ENCODE results near the gene B4GALT6. TPM values are rescaled to one million over a fixed set of nuclear protein-coding genes. Genes with fewer than 3 reads are reported as not detected.

B4GALT6 gene
- total and polyA plus RNA-seq, 2 of the 4 experiments (the other 2 are of a cell fraction), result 1.1 to 3.9 TPM

DNA sequence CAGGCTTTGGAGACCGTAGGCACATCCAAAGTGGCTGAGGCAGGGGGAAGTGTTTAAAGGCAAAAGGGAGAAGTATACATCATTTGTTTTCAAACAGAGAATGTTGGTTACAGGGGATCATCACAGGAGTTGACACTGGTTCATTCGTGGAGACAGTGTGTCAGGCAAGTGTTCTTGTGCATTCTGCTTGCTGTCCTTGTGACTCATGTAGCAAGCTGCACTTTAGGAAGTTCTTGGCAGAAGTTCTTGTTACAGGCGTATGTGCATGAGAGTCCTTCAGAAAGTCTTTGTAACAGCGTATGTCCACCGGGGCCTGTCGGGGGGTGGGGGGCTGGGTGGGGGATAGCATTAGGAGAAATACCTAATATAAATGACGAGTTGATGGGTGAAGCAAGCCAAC lies 36.5 kb upstream of the B4GALT6 start:
- Histone ChIP-seq H2AK5ac (ENCODE audit: low read depth, low read length) (no peak overlapping the region), H3K9ac (ENCODE audit: low read depth, low read length) (no peak overlapping the region), H4K20me1 (ENCODE audit: insufficient read depth, low read length) (no peaks in the 10 kb centered on the region), H2BK120ac (ENCODE audit: low read depth, low read length) (no peak overlapping the region), H3K9me1 (ENCODE audit: insufficient read depth, low read length) (no peaks in the 10 kb centered on the region), H3K23ac (ENCODE audit: low read depth, low read length) (no peak overlapping the region), H3K79me1 (ENCODE audit: low read depth in 1 of 2, low read length in 2 of 2) (no peaks in the 10 kb centered on the region), H2AK9ac (replicated peaks; ENCODE audit: low read depth, low read length, poor library complexity) (no peak overlapping the region), H2BK15ac (ENCODE audit: low read depth, low read length) (no peak overlapping the region), H4K5ac (ENCODE audit: low read depth, low read length) (no peak overlapping the region), H3K9me3 (ENCODE audit: control insufficient read depth, insufficient read depth, low read length) (0 out of 2 replicates have a peak, but pooled peaks cover 3% of the 10 kb centered on the region), H3K4me2 (ENCODE audit: low read depth, low read length) (no peak overlapping the region), H3K4ac (ENCODE audit: low read depth, low read length) (no peak overlapping the region), H3K14ac (replicated peaks; ENCODE audit: low read depth, low read length) (no peak overlapping the region), H2BK5ac (ENCODE audit: low read depth, low read length, poor library complexity, severe bottlenecking) (no peak overlapping the region), H3K4me3 (ENCODE audit: insufficient read depth, low read depth, low read length) (no peak overlapping the region), H3K27ac (ENCODE audit: insufficient read depth, low read length) (no peak overlapping the region), H3K4me1 (ENCODE audit: control insufficient read depth, insufficient read depth, low read length) (no peaks in the 10 kb centered on the region), H3K27me3 (ENCODE audit: control insufficient read depth, insufficient read depth, low read length) (peaks cover 14% of the 10 kb centered on the region), H4K91ac (ENCODE audit: insufficient read depth, low read depth, low read length) (no peak overlapping the region), H3K56ac (ENCODE audit: extremely low read depth, insufficient read depth, low read length) (no peak overlapping the region), H3K18ac (ENCODE audit: low read depth, low read length) (no peak overlapping the region), H4K8ac (ENCODE audit: low read depth in 2 of 2, low read length in 2 of 2) (no peak overlapping the region), H2BK20ac (ENCODE audit: low read depth, low read length) (no peak overlapping the region), H2AFZ (replicated peaks; ENCODE audit: low read length, poor library complexity) (no peak overlapping the region), H3K36me3 (ENCODE audit: control insufficient read depth, insufficient read depth, low read length) (no peaks in the 10 kb centered on the region)
- intact Hi-C loops (cut with micrococcal nuclease) (no loop called here), in situ Hi-C loops (cut with MboI; ENCODE audit: low sequenced_read_pairs) (loop anchor here (10.0 kb wide), 1 partner anchor 166 kb away; no protein-coding TSS in a partner anchor), dilution Hi-C loops (cut with HindIII; ENCODE audit: low sequenced_read_pairs, unreplicated experiment) (no loop called here)
- no peak for ATAC-seq (ENCODE audit: low read depth)
- ChIA-PET CTCF (no interaction called here), POLR2A (ENCODE audit: unreplicated experiment) (interaction anchor here (0.6 kb wide), 1 partner anchor 66 kb away, joined by 3 read pairs; no protein-coding TSS in a partner anchor)
- TF ChIP-seq, protein P1, sequence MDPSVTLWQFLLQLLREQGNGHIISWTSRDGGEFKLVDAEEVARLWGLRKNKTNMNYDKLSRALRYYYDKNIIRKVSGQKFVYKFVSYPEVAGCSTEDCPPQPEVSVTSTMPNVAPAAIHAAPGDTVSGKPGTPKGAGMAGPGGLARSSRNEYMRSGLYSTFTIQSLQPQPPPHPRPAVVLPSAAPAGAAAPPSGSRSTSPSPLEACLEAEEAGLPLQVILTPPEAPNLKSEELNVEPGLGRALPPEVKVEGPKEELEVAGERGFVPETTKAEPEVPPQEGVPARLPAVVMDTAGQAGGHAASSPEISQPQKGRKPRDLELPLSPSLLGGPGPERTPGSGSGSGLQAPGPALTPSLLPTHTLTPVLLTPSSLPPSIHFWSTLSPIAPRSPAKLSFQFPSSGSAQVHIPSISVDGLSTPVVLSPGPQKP (IDR thresholded peaks at IDR 0.05; ENCODE audit: borderline replicate concordance, low read depth, low read length), result no peak
- TF ChIP-seq BHLHE40 (IDR thresholded peaks at IDR 0.05; ENCODE audit: low read depth, low read length), result no peak
- no peak for TF ChIP-seq FOS (IDR thresholded peaks at IDR 0.05; ENCODE audit: low read depth, low read length)
- TF ChIP-seq CHD1 (IDR thresholded peaks at IDR 0.05; ENCODE audit: low read depth, low read length), result no peak
- TF ChIP-seq, protein P2, sequence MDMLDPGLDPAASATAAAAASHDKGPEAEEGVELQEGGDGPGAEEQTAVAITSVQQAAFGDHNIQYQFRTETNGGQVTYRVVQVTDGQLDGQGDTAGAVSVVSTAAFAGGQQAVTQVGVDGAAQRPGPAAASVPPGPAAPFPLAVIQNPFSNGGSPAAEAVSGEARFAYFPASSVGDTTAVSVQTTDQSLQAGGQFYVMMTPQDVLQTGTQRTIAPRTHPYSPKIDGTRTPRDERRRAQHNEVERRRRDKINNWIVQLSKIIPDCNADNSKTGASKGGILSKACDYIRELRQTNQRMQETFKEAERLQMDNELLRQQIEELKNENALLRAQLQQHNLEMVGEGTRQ (IDR thresholded peaks at IDR 0.05; ENCODE audit: low read depth, low read length), result no peak
- no peak for TF ChIP-seq RAD21 (IDR thresholded peaks at IDR 0.05; ENCODE audit: low read length)
- TF ChIP-seq, protein P3, sequence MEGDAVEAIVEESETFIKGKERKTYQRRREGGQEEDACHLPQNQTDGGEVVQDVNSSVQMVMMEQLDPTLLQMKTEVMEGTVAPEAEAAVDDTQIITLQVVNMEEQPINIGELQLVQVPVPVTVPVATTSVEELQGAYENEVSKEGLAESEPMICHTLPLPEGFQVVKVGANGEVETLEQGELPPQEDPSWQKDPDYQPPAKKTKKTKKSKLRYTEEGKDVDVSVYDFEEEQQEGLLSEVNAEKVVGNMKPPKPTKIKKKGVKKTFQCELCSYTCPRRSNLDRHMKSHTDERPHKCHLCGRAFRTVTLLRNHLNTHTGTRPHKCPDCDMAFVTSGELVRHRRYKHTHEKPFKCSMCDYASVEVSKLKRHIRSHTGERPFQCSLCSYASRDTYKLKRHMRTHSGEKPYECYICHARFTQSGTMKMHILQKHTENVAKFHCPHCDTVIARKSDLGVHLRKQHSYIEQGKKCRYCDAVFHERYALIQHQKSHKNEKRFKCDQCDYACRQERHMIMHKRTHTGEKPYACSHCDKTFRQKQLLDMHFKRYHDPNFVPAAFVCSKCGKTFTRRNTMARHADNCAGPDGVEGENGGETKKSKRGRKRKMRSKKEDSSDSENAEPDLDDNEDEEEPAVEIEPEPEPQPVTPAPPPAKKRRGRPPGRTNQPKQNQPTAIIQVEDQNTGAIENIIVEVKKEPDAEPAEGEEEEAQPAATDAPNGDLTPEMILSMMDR (conservative IDR thresholded peaks at IDR 0.05; ENCODE audit: low read depth, low read length), result no peak
- TF ChIP-seq RFX5 (IDR thresholded peaks at IDR 0.05; ENCODE audit: low read depth, low read length), result no peak
- no peak for TF ChIP-seq MXI1 (IDR thresholded peaks at IDR 0.05; ENCODE audit: borderline replicate concordance, low read depth, low read length)
- no peak for TF ChIP-seq SMC3 (IDR thresholded peaks at IDR 0.05; ENCODE audit: low read depth, low read length)
- no peak for TF ChIP-seq POLR2A (IDR thresholded peaks at IDR 0.05; ENCODE audit: low read depth, low read length)
- TF ChIP-seq CEBPB (IDR thresholded peaks at IDR 0.05; ENCODE audit: low read depth, low read length), result no peak
- TF ChIP-seq NFE2L2 (IDR thresholded peaks at IDR 0.05; ENCODE audit: low read depth, low read length), result no peak
- TF ChIP-seq RCOR1 (IDR thresholded peaks at IDR 0.05; ENCODE audit: insufficient replicate concordance, low read length), result no peak
- no peak for TF ChIP-seq MAZ (IDR thresholded peaks at IDR 0.05; ENCODE audit: borderline replicate concordance, low read depth, low read length)
- TF ChIP-seq MAFK (IDR thresholded peaks at IDR 0.05; ENCODE audit: low read depth, low read length), result no peak
- no TSS peak for BruUV-seq (replicated peaks)
- WGBS, 2 experiments (ENCODE audit: extremely low coverage in 2 of 2, insufficient read length in 1 of 2), result 46% methylated on average over 4 of the region's 7 CpGs; no CpG with 5 or more reads in 1 of the 2 experiments
- DNase-seq, result no peak
